ENCODE data around the gene ENPP6.

Gene ENPP6

DNA sequence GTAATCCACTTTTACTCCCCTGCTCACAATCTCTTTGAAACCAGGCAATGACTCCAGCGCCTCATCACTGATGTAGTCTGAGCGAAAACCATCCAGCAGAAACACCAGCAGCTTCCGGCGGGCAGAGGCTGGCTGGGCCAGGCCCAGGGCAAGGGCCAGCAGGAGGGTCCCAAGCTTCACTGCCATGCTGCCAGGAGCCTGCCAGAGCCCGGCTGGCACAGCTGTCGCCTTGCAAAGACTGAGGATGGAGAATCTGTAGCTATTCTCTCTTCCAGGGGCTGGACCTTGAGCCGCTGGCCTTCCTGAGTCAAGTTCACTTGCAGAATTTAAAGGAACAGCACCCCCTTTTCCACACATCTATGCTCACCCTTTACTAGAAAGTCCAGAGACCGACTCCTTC is at the start of gene ENPP6:
Gene ENPP6, minus strand, starts transcription at position 240 of the 400 bp plus-strand sequence. Its CDS starts 54 bp downstream, at position 186.
- DNase-seq (ENCODE audit: low read depth), result no peak

DNA sequence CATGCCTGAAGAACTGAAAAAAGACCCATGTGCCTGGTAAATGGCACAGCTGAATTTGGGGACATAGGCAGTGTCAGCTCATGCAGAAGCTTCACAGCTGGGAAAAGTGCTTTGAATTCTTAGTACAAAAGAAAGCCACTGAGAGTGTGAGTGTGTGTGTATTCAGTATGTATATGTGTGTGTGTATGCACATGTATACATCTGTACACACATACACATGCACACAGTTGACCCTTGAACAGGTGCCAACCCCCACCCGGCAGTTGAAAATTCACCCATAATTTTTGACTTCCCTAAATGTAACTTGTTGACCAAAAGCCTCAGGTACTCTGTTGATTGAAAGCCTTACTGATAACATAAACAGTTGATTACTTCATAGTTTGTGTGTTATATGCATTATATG is 49.5 kb upstream of the ENPP6 start:
- no peak for DNase-seq (ENCODE audit: low read depth)

DNA sequence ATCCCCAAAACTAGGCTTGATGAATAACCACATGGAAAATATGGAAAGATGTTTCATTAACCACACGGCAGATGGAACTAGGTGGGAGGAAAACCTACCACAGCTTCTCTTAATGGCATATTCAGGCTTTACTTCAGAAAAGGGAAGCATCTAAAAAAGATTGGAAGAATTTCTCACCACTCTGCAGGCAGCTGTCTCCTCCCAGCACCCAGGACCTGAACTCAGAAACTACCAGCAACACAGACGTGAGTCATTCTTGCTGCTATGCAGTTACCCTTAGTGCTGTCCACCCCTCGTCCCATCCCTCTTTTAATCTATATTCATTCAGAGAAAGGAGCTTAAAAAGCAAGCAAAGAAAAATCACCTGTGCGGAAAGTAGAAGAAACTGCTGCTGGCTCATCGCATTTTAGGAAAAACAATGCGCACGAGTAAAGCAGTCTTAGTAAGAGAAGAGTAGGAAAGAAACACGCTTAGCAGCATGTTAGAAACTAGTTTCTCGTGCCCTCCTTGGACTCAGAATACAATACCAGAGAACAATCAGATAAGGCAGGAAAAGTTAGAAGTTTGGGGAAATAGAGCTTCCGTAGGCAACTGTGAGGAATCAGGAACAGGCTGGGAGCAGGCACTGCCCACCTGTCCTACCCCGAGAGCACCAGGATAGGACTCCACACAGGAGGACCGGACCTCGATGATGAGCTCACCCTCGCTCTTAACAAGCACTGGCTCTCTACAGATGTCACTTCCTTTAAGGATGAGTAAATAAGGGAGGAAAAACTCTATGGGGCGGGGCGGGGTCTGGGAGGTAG is 48.1 kb upstream of the ENPP6 start:
- DNase-seq (ENCODE audit: low read depth), result peak; percentile 69

DNA sequence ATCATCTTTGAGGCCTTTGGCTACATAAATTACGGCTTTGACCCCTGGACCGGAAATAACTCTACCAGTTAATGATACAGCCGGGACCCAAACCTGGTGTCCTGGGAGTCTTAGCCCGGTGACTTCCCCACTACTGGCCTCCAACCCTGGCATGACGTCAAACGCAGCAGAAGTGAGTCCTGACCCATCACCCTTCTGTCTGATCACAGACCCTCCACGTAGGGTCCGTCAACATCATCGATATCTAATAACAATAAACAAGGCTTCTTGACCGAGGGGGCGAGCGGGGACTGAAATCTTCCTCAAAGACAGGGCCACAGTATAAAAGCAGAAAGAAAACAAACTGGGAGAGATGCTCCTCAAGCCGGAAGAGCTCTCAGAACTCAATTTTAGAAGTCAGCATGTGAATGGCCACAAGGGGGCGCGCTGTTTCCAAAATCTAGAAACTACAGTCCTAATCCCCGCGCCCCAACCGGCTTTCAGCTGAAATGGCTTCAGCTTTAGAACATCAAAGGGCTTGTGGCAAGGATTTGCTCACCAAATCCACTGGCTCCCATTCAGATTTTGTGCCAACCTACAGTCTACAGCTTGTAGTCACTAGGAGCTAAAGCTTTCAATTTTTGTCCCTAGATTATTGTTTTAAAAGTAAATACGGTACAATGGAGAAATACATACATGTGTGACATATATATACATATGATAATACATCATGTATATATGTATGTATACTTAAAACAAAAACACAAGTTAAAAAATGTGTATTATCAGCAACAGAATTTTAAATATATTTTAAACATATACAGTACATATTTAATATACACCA is 46.4 kb upstream of the ENPP6 start:
- peak; percentile 87 for DNase-seq (ENCODE audit: low read depth)

DNA sequence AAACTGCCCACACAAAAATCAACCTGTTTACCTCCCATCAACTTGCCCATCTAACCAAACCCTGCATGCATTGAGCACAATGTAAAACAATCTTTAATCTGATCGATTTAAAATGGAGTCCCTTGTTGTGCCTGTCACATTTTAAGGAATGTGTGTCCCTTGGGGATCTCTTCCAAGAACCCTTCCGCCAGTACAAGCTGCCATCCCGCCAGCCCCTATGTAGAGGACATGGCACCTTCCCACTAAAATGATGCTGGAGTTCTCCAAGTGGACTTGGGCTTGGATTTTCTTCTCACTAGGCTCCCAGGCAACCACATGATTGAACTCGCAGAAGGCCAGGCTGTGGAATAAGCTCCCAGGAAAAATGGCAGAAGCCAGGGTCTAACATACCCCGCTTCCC is 45.8 kb upstream of the ENPP6 start:
- no peak for DNase-seq (ENCODE audit: low read depth)

DNA sequence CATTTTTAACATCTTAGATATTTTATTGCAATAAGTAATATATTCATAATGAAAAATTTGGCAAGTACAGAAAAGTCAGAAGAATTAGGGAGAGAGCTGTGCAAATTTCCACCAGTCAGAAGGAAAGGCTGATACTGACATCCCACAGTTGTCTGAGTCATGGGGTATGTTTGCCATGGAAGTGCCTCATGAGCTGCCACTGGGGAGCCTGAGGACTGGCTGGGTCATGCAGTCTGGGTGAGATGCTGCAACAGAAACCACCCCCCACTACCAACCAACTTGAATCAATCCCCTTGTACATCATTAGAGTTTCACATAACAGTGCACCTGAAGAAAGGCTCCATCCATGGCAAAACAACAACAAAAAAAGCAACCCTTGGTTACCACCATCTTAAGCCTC is 45.2 kb upstream of the ENPP6 start:
- DNase-seq (ENCODE audit: low read depth), result peak; percentile 46

DNA sequence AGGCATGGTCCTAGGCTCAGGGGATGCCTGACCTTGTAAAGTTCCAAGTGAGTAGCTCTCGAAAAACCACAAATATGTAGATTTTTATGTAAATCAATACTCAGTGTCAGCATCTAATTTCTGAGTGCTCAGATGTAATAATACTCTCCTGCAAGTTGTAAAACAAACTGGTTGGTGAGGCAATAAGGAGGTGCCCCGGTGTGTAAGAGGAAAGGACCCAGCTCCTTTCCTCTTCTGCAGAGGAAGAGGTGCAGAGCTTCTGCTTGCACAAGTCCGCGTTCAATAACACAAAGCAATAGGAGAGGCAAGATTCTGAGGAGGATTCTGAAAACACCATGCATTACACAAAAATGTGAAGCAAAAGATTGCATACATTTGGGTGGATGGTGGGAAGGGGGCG is 43.6 kb upstream of the ENPP6 start:
- DNase-seq (ENCODE audit: low read depth), result no peak

DNA sequence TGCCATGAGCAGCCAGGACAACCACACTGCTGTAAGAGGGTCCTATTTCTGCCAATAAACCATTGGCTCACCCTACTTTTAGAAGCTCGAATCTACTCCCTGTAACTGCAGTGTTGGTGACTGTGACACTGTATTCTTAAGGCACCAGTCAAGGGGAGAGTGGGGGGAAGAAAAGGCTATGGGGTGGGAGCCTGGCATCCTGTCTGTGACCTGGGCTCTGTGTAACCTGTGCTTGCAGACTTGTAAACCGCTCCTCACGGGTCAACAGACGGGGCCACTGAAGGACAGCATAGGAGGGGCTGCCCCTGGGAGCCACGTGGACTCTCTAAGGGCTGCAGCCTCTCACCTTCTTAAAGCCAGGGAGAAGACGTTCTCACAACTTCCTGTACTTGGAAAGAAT is 42.2 kb upstream of the ENPP6 start:
- DNase-seq (ENCODE audit: low read depth), result no peak

DNA sequence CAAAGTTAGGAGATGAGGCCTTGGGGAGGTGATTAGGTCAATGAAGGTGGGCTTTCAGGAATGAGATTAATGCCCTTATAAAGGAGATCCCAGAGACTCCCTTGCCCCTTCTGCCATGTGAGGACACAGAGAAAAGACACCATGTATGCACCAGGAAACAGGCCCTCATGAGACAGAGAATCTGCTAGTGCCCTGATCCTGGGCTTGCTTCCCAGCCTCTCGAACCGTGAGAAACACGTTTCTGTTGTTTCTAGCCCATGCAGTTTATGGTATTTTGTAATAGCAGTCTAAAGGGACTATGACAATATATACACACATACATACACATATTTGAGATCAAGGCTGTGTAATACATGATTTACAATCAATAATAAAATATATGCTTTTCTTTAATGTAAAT is 41.4 kb upstream of the ENPP6 start:
- DNase-seq (ENCODE audit: low read depth), result no peak

DNA sequence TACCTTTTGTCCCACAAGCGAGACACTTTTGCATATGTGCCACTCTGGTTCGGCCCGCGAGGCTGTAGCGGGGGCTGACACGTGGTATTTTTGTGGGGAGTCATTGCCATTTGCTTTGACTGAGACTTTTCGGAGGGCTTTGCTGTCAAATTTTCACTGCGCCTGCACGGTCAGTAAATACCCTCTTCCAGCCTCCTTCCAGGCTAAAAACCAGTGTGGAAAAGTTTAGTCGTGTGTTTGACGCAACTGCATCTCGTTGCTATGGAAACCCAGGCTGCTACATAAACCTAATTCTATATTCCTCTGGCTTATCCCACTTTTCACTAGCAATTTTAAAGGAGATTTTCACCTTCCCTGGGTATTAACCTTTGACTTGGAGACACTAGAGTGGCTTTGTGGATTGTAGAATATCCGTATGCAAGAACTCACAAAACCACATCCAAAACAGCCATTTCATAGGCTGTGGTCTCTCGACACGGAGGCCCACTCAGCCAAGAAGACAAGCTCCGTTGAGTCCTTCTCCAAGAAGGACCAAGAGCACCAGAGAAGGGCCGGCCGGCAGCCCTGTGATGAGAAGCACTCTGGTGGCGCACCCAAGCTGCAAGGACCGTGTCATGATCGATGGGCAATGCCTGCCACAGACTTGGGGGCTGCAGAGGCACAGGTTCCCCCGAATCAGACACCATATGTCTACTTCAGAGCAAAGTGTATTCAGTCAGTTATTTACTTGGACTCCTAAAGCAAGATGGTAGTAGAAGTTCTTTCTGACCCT is 38.4 kb upstream of the ENPP6 start:
- DNase-seq (ENCODE audit: low read depth), result no peak

DNA sequence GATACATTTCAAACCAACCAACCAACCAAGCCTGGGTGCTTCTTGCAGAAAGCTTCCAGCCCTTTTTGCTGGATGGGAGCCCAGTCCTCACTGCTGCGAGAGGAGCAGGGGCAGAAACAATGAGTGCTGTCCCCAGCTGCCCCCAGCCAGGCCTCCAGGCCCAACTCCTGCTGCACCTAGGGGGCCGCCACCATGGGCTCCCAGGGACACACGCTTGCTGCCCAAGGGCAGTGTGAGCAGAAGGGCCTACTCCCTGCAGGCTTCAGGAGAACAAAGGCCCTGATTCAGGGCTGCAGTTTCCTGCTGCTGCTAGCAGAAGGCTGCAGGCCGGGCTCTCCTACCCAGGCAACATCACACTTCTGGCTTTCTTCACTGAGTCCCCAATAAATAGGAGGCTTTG is 37.7 kb upstream of the ENPP6 start:
- no peak for DNase-seq (ENCODE audit: low read depth)

DNA sequence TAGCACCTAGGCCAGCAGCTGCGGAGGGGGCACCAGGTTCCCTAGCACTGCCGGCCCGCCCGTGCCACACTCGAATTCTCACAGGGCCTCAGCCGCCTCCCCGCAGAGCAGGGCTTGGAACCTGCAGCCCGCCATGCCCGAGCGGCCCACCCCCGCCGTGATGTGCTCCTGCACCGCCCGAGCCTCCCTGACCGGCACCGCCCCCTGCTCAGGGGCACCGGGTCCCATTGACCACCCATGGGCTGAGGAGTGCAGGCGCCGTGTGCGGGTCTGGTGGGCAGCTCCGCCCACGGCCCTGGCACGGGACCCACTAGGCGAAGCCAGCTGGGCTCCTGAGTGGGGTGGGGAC is 35.4 kb upstream of the ENPP6 start:
- no peak for DNase-seq (ENCODE audit: low read depth)

DNA sequence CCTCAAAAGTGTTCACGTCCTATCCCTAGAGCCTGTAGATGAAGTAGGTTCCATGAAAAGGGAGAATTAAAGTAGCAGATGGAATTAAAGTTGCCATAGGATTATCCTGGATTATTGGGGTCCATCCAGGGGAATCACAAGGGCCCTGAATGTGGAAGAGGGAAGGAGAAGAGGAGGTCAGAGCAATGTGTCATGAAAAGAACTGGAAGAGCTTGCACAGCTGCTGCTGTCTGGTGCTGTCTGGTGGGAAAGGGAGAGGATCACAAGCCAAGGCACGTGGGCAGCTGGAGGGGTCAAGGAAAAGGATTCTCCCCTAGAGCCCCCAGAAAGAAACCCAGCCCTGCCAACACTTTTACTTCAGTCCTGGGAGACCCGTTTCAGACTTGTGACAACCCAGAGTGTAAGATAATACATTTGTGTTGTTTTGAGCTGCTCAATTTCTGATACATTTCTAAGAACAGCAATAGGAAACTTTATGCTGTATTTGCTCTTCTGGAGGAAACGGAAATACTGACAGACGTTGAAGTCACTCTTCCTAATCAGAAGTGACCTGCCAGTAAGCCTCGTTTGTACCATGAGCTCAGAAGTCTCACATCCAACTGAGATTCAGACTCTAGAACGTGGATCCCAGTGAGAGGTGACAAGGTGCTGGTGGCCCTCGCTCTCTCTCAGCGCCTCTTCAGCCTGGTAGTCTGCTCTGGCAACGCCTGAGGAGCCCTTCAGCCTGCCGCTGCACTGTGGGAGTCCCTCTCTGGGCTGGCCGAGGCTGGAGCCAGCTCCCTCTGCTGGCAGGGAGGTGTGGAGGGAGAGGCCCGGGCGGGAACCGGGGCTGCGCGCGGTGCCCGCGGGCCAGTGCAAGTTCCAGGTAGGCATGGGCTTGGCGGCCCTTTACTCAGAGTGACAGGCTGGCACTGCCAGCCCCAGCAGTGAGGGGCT is 34.7 kb upstream of the ENPP6 start:
- DNase-seq (ENCODE audit: low read depth), result no peak

DNA sequence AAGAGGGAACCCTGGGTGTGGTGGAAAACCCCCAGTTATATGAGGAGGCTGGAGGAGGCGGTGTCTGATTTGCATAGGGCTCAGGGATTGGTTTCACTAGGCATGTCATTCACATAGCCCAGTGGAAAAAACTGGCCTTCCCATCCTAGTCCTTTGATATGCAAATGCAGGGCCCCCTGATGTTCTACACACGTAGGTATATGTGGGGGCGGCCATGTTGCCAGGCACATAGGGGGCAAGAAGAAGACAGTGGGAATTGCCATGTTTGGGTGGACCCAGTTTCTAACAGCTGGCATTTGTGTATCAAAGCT is 34.0 kb upstream of the ENPP6 start:
- no peak for DNase-seq (ENCODE audit: low read depth)

DNA sequence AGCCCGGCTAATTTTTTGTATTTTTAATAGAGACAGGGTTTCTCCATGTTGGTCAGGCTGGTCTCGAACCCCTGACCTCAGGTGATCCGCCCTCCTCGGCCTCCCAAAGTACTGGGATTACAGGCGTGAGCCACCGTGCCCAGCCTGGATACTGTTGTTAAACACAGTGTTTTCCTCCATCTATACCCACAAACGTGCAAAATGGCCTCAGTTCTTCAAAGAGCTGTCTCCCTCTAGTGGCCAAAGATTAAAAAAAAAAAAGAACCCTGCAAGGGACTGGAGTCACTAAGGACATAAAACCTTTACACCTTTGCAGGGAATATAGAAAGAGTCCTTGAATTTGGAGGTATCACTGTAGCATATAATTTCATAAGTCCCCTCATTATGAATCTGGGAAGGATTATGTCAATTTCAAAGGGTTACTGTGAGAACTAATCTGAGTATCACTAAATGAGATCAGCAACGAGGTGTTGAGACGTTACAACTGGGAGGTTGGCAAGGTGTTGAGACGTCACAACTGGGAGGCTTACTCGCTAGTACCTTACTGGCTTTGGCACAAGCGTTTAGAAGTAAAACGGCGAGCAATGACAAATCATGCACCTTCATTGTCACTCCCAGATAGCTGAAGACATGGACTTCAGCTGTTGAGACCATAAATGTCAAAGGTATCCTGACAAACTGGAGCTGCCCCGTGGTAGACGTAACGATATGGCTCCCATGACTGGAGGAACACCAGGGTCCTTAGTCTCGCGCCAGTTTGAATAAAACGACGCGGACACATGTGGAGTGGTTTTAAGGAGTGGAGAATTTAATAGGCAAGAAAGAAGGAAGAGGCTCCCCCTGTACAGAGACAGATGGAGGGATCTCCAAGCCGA is 33.4 kb upstream of the ENPP6 start:
- peak; percentile 65 for DNase-seq (ENCODE audit: low read depth)

DNA sequence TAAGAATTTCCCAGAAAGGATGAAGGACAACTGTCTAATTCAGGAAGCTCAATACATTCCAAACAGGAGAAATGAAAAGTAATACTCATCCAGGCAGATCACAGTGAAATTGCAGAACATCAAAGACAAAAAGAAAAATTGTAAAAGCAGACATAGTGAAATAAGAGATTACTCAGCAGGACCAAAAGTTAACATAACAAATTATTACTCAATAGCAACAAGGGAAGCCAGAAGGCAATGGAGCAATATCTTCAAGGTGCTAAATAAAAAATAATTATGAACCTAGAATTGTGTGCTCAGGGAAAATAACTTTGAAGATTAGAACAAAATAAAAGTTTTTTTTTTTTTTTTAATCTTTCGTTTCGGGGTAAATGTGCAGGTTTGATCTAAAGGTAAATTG is 30.5 kb upstream of the ENPP6 start:
- DNase-seq (ENCODE audit: low read depth), result peak; percentile 39

DNA sequence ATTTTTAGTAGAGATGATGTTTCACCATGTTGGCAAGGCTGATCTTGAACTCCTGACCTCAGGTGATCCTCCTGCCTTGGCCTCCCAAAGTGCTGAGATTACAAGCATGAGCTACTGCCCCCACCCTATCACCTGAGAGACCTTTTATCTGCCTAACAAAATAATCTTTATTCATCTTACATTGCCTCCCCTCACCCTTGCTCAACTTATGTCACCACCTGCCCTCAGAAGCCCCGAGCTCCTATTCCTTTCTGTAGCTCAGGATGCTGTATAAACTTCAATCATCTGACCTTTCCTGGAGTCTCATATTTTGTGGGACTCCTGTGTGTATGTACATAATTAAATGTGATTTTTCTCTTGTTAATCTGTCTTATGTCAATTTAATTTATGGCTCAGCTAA is 29.7 kb upstream of the ENPP6 start:
- DNase-seq (ENCODE audit: low read depth), result no peak

DNA sequence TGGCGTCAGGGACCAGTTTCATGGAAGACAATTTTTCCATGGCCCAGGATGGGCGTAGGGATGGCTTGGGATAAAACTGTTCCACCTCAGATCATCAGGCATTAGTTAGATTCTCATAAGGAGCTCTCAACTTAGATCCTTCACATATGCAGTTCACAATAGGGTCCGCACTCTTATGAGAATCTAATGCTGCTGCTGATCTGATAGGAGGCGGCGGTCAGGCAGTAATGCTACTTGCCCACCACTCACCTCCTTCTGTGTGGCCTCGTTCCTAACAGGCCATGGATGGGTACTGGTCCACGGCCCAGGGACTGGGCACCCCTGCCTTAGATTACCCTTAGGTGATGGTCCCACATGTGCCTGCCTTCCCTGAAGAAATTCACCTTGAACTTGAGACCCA is 28.8 kb upstream of the ENPP6 start:
- DNase-seq (ENCODE audit: low read depth), result no peak

DNA sequence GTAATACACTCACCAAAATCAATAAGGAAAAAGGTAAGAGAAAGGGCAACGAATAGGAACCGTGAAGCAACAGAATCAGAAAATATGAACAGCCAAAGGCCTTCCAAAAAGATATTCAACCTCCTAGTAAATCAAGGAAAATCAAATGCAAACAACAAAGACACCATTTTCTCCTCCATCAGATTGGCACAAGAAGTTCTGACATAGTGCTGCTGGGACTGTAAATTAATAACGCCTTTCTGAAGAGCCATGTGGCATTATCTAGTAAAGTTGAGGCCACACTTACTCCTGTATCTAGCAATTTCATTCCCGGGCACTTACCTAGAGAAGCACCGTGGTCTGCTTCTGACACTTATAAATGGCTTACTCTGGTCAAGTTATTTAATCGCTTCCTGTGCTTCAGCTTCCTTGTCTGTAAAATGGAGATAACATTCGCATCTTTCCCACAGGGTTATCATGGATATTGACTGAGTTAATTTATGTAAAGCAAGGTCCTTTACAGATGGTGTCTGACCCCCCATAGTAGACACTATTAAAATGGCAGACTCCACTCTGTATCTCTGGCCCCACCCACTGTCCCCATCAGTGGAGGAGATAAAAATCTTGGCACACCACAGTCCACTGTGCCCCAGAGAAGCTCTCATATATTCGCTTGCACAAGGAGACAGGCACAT is 20.5 kb upstream of the ENPP6 start:
- no peak for DNase-seq (ENCODE audit: low read depth)

DNA sequence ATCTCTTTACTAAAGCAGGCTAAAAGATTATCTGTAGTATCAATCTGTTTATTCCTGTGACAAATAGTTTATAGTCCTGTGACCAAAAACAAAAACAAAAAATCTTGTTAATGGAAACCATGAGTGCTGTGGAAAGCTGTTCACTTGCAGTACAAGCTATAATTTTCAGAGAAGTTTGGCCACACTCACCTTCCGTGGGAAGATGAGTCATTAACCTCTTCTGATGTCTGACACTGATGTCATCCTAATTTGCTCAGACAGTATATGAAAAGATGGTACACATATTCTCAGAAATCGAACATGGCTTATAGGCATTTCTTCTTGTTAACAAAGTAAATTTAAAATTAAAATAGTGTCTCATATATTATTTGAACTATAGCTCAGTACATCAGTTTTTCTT is 19.9 kb upstream of the ENPP6 start:
- peak; percentile 8 for DNase-seq (ENCODE audit: low read depth)

All from iris pigment epithelial cell (primary cell).